Lung (tissue), 12 donors: ENCODE data around the gene ASTN2. TPM values are rescaled to one million over a fixed set of nuclear protein-coding genes. Genes with fewer than 3 reads are reported as not detected.
A peak's percentile ranks its signal among the peaks of the same experiment; 100 is the strongest.

ENCODE experiments used
- ATAC-seq: fragments of 200-7000 bp; cut with Tn5 transposase; one replicate; pipeline ENCODE4 v1.9.1; 2020; ENCODE audit warnings: moderate number of reproducible peaks; ENCODE audit not compliant: insufficient read depth, low FRiP score
- DNase-seq, 3 donors: peaks; one replicate each; pipeline ENCODE4 v3.0.0-alpha.2; 2013 to 2017
- H3K27ac ChIP-seq, 2 donors: one replicate each; pipeline ENCODE4 v1.5.1; 2013; ENCODE audit warnings: mild to moderate bottlenecking in 2 of 2, moderate library complexity in 2 of 2, control low read depth in 1 of 2, inconsistent platforms in 1 of 2, low read depth in 1 of 2, low read length in 1 of 2
- H3K27me3 ChIP-seq, 3 donors: one replicate each; pipeline ENCODE4 v1.5.1; 2013; ENCODE audit warnings: low read length in 2 of 3; ENCODE audit not compliant: control insufficient read depth in 3 of 3, insufficient read depth in 3 of 3
- H3K36me3 ChIP-seq, 4 donors: one replicate each; pipeline ENCODE4 v1.5.1; 2013; ENCODE audit warnings: low read length in 4 of 4, mild to moderate bottlenecking in 1 of 4, moderate library complexity in 1 of 4; ENCODE audit not compliant: control insufficient read depth in 4 of 4, insufficient read depth in 4 of 4
- H3K4me1 ChIP-seq, 5 donors: one replicate each; pipeline ENCODE4 v1.5.1; 2013; ENCODE audit warnings: low read length in 5 of 5, mild to moderate bottlenecking in 2 of 5, moderate library complexity in 1 of 5; ENCODE audit not compliant: control insufficient read depth in 5 of 5, insufficient read depth in 5 of 5
- H3K4me3 ChIP-seq: one replicate; pipeline ENCODE4 v1.5.1; 2013; ENCODE audit warnings: mild to moderate bottlenecking, control low read depth, moderate library complexity
- H3K9ac ChIP-seq, 2 donors: one replicate each; pipeline ENCODE4 v1.5.1; 2013; ENCODE audit warnings: low read length in 2 of 2, control low read depth in 1 of 2; ENCODE audit not compliant: insufficient read depth in 1 of 2
- H3K9me3 ChIP-seq, 4 donors: one replicate each; pipeline ENCODE4 v1.5.1; 2013; ENCODE audit warnings: low read length in 3 of 4, mild to moderate bottlenecking in 1 of 4, moderate library complexity in 1 of 4; ENCODE audit not compliant: control insufficient read depth in 4 of 4, insufficient read depth in 3 of 4
- WGBS, 2 donors: extraction: QIAGEN DNeasy Blood & Tissue Kit; methylation state at CpG; one replicate each; pipeline ENCODE4 v1.1.7; 2013; 5-methylcytosine and 5-hydroxymethylcytosine counted together
- polyA plus RNA-seq, 2 donors: library from polyadenylated mRNA; stranded (reverse); fragments of 200-250 nt; gene quantifications; one replicate each; pipeline ENCODE4 v1.2.1, GENCODE V29; 2013
- total RNA-seq, 2 donors: library from RNA; depleted of rRNA in 1 of 2; stranded (reverse); fragments of >200 nt in 1 of 2; gene quantifications; one replicate each; pipeline ENCODE4 v1.2.1, GENCODE V29; 2014 to 2021
- TF ChIP-seq, protein P1 (sequence below): IDR thresholded peaks from 2 replicates; pipeline ENCODE4 v1.5.1; 2012; ENCODE audit warnings: mild to moderate bottlenecking; ENCODE audit errors: control extremely low read depth, extremely low read depth
- donor health status: control.
- donor health status: control.
- donor health status: Bipolar disorder and iron deficiency.
- donor health status: healthy.
- donor health status: DM: yes; HTN: yes; CAD: no.

ASTN2 gene
- total and polyA plus RNA-seq, 4 donors = 1.4 to 7.0 (median 3.3) TPM

DNA sequence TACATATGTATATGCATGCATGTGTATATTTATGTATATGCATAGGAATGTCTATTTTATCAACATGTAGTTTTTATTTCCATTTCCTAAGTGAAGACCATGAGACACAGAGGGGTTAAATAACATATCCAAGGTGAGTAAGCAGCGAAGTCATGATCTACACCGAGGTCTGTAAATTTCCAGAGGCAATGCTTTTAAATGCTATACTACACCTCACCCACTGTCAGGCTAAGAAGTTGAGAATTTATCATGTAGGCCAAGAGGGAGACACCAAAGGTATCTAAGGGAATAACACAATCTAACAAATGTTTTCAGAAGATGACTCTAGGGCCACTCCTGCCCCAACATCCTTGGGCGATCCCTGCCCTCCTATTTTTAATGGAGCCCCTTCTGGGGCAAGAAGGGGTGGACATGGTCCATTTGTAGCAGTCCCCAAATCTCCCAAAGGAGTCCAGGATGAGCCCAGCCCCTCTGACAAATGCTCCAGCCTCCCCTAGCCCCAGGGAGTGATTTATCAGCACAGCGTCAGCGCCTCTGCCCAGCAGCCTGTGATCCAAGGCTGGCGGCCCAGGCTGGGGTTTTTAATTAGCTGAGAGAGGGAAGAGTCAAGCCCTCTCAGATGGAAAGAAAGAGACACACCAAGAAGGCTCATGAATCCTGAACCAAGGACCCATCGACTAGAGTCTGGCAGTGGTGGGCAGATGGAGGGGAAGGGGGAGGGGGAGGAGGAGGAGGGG, 339.9 kb downstream of the ASTN2 start:
- H3K4me1 ChIP-seq = no peaks in the 10 kb centered on the region
- TF ChIP-seq, protein P1, sequence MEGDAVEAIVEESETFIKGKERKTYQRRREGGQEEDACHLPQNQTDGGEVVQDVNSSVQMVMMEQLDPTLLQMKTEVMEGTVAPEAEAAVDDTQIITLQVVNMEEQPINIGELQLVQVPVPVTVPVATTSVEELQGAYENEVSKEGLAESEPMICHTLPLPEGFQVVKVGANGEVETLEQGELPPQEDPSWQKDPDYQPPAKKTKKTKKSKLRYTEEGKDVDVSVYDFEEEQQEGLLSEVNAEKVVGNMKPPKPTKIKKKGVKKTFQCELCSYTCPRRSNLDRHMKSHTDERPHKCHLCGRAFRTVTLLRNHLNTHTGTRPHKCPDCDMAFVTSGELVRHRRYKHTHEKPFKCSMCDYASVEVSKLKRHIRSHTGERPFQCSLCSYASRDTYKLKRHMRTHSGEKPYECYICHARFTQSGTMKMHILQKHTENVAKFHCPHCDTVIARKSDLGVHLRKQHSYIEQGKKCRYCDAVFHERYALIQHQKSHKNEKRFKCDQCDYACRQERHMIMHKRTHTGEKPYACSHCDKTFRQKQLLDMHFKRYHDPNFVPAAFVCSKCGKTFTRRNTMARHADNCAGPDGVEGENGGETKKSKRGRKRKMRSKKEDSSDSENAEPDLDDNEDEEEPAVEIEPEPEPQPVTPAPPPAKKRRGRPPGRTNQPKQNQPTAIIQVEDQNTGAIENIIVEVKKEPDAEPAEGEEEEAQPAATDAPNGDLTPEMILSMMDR = no peak
- no peaks in the 10 kb centered on the region for H3K36me3 ChIP-seq
- H3K9ac ChIP-seq = no peak overlapping the region
- WGBS, 2 donors = 69 to 71% methylated on average over 7 of the region's 7 CpGs
- no peaks in the 10 kb centered on the region for H3K9me3 ChIP-seq
- ATAC-seq (no peak), DNase-seq (no peak)
- H3K27ac ChIP-seq = no peak overlapping the region
- H3K4me3 ChIP-seq = no peak overlapping the region
- no peaks in the 10 kb centered on the region for H3K27me3 ChIP-seq

GRCh38 chr9:117074342-117074662, 340.6 kb downstream of the ASTN2 start:
- no peak overlapping the region for H3K27ac ChIP-seq
- H3K4me3 ChIP-seq = no peak overlapping the region
- H3K9ac ChIP-seq = no peak overlapping the region
- TF ChIP-seq, protein P1 = no peak
- 75 to 80% methylated on average over 3 of the region's 3 CpGs for WGBS, 2 donors
- no peaks in the 10 kb centered on the region for H3K36me3 ChIP-seq
- DNase-seq (no peak), ATAC-seq (no peak)
- no peaks in the 10 kb centered on the region for H3K9me3 ChIP-seq
- no peaks in the 10 kb centered on the region for H3K27me3 ChIP-seq
- H3K4me1 ChIP-seq = no peaks in the 10 kb centered on the region

DNA sequence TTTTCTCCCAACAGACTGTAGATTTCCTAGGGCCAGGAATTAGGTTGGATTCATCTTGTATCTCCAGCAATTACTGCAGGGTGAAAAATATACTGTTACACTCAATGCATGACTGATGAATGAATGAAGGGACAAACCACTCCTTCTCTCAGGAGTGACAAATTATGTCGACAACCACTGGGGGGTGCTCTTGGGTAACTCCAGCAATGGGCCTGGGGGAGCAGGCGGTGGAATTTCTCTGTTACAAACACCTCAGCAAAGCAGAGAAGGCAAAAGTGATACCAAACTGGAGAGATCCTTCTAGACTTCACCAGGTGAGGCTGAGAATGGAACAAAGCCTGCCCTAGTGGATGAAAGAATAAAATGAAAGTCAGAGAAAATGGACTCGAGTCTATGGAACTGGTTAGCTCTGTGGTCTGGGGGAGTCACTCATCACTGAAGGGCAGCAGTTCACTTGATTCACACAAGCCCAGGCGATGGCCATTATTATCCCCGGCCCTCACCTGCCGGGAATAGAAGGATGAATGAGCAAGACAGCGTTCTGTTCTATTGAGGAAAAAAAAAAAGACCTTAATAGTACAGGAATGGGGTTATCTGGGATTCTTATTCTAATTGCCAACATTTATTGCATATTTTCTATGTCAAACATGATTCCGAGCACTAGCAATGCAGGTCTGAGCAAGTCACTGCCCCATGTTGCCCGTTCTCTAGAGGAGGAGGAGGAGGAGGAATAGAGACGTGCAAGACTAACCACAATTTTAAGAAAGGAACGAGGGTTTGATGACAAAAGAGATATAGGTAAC, 341.1 kb downstream of the ASTN2 start:
- H3K9me3 ChIP-seq = no peaks in the 10 kb centered on the region
- H3K4me1 ChIP-seq = no peaks in the 10 kb centered on the region
- no peak for ATAC-seq
- no peak overlapping the region for H3K4me3 ChIP-seq
- H3K36me3 ChIP-seq = no peaks in the 10 kb centered on the region
- no peak overlapping the region for H3K9ac ChIP-seq
- no peaks in the 10 kb centered on the region for H3K27me3 ChIP-seq
- no peak overlapping the region for H3K27ac ChIP-seq
- 63% methylated on average over 11 of the region's 11 CpGs for WGBS, 2 donors
- peak in 2 of 3 donors; percentile 20 to 22 for DNase-seq
- TF ChIP-seq, protein P1 = no peak
